Suppressor macrophage treated with lipopolysaccharide for 4 hours (primary cell): ENCODE results near the gene BCAS1.
A peak's percentile ranks its signal among the peaks of the same experiment; 100 is the strongest.

Source experiments
- DNase-seq: peaks from one replicate; pipeline ENCODE4 v3.0.0-alpha.2; 2020

BCAS1 gene

DNA sequence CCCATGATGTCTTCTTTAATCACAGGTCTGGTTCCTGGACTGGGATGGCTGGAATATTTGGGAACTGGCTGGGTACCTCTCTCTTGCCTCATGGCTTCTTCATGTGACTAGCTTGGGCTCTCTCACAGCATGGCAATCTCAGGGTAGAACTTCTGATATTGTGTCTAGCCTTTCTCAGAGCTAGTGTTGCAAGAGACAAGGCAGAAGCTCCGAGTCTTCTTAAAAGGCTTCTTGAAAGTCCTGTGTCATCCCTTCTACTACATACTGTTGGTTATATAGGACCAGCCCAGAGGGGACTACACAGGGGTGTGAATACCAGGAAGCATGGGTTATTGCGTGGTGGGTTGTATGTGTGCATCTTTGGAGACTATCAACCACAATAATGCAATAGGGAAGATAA is 23.3 kb downstream of the BCAS1 start:
- peak; percentile 14 for DNase-seq

DNA sequence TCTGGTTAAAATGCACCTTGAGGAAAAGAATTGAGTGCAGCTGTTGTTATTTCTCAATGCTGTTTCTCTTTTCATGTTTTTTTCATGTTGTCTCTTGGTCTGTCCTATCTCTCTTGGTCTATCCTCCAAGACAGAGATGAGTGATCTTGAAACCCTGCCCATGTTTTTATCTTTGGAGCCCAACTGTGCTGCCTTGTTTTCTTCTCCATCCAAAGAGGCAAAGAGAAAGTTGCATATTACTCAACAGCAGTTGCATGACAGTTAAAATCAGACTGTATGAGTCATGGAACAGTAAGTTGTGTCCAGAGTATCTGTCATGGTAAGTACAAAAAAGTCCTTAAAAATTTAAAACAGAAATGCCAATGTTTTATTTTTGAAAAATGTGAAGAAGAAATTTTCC is 26.2 kb downstream of the BCAS1 start:
- peak; percentile 78 for DNase-seq

DNA sequence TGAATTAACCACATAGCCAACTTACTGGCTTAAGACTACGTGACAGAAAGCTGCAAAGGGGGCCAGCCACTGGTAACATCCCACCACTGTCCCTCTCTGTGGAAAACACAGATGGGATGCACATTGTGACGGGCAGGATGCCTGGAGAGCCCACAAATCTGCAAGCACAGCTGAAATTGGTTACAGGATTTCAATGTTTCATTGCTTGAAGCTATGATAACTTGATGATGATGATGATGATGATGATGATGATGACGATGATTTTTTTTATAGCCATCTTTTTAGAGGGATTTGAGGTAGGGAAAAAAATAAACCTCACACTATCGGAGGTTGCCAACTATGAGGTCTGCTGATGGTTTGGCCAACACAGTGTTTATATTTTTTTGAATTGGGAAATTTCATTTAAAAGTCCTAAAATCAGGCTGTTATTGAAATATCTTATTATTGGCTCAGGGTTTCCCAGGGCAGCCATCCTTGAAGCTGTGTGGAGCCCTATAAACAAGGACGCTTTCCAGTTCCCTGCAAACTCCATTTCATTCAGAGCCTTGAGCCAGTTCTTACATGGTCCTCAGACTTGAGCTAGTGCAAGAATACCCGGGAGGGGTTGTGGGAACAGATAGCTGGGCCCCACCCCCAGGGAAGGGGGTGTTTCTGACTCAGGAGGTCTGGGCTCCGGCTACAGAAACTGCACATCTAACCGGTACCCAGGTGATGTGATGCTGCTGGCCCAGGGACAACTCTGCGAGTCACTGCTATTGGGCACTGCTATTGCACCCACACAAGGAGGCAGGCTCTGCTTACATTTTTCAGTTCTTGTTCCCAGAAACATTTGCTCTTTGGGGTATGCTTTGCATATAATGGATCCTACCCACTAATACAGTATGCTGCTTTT is 27.1 kb downstream of the BCAS1 start:
- no peak for DNase-seq

DNA sequence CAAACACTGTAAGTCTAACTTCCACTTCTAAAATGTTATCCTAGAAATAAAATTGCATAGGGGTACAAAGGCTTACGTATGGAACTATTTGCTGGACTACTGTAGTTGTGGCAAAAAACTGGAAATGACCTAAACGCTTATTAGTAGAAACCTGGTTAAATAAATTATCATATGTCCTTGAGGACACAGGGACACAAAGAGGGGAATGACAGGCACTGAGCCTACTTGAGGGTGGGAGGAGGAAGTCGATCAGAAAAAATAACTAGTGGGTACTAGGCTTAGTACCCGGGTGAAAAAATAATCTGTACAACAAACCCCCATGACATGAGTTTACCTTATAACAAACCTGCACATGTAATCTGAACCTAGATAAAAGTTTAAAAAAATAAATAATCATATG is 28.4 kb downstream of the BCAS1 start:
- no peak for DNase-seq

DNA sequence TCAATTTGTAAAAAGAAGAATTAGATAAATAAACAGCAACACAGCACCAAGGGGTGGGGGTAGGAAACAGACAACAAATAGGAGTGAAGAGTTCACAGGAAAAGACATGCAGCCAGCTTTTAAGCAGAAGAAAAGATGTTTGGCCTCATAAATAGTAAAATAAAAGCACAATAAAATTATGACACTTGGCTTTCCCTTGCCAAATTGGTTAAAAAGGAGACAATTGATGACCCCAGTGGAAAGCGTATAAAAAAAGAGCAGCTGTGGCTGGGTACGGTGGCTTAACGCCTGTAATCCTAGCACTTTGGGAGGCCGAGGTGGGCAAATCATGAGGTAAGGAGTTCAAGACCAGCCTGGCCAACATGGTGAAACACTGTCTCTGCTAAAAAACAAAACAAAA is 29.1 kb downstream of the BCAS1 start:
- no peak for DNase-seq

DNA sequence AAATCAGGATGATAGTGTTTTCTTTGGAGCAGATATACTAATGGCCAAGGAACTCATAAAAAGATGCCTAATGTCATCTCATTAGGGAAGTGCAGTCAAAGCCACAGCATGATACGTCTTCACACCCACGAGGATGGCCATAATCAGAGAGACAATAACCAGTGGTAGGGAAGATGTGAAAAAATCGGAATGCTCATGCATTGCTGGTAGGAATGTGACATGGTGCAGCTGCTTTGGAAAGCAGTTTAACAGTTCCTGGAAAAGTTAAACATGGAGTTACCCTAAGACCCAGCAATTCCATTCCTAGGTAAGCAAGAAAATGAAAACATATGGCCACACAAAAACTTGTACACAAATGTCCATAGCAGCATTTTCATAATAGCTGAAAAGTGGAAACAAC is 29.9 kb downstream of the BCAS1 start:
- DNase-seq: no peak

DNA sequence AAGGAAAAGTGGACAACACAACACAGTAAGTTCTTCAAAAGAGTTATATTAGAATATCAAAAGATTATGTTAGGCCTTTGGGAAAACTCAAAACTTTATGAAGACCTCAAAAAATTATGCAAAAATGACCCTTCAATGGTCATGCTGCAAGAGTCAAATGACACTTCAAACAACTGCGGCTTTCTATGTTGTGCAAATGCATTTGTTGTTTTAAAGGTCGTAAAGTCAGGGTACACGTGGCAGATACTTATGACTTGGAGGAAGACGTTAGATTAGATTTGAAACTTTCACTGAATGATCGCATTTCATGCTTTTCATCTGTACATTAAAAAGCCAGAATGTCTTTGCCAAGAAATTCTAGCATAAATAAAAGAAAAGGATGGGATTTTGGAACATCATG is 31.4 kb downstream of the BCAS1 start:
- DNase-seq: no peak

DNA sequence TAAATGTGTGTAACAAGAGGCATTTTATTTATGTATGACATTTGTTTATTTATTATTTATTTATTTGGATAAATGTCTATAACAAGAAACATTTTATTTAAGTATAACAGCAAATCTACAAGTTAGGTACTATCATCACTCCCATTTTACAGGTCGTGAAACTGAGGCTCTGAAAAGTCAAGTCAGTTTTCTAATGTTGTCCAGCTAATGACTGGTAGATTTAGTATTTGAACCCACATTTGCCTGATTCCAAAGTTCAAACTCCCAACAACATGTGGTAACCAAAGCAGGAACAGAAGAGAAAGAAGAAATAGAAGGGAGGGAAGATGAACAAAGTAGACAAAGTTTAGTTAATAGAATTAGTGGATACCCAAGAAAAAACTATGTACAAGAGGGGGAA is 32.9 kb downstream of the BCAS1 start:
- DNase-seq: no peak

DNA sequence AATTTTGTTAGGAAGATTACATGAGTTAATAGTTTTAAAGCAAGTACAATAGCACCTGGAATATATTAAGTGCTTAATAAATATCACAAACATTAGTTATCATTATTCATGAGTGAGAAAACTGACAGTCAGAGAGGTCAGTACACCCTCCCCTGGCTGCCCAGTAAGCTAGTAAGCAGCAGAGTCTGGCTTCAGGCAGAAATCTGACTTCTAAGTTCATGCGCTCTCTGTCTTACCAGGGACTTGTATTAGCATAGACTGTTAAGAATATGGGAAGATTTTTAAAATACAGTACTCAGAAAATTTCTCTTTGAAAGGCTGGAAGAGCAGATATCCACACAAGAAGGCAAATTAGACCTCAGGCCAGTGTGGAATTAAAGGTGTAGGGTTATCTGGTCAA is 40.8 kb downstream of the BCAS1 start:
- DNase-seq: no peak

DNA sequence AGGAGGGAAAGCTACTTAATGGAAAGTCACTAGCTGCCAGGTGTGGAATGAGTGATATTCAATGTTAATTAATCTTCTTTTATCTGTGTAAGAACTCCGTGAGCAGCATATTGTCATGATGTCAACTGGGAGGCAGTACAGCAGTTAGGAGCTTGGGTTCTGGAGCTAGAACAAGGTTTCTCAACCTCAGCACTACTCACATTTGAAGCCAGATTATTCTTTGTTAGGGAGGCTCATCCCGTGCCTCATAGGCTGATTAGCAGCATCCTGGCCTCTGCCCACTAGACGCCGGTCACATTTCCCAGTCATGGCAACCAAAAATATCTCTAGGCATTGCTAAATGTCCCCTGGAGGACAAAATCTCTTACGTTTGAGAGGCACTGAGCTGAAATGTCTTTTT is 41.2 kb downstream of the BCAS1 start:
- DNase-seq: no peak

DNA sequence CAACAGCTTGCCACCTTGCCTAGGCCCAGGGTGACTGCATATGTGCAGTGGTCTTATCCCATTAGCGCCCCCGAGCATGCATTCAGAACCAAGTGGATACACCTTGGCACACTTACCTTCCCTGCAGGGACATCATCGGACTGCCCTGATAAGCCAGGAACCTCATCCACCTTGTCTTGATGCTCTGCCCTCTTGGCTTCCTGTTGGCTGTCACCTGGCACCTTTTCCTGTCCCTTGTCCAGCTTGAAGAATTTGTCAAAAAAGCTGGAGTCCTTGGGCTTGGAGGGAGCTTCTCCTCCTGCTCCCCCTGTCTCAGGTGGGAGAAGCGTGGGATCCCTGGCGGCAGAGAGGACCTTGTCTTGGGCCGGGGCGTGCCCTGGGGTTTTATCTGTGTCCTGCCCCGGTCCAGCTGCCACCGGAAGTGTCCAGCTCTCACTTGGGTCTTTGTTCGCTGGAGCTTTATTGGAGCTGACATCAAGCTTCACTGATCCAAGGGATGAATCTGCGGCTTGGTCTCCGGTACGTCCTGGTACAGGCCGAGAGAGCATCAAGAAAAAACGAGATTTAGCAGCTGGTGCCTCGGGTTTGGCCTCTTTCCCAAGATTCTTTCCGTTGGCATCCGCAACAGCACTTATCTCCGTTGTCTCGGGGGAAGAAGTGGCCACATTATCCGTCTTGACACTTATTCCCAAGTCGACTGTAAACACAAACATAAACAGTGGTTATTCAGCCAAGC is 42.0 kb downstream of the BCAS1 start:
- no peak for DNase-seq

DNA sequence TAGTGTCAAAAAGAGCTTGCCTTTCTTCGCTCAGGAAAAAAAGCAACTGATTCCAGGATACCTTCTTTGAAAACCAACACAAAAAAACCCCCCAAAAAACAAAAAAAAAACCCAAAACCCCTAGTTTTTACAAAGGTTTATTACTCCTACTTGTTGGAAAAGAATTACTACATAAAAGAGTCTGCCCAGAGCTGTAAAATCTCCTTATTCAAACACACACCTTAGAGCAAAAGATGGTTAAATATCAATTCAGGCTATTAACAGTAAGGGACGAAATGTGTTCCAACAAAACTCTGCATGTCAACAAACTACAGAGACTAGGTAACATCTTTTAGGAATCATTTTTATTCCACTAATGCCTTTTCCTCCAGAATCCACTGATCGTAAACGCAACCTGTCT is 42.7 kb downstream of the BCAS1 start:
- no peak for DNase-seq

DNA sequence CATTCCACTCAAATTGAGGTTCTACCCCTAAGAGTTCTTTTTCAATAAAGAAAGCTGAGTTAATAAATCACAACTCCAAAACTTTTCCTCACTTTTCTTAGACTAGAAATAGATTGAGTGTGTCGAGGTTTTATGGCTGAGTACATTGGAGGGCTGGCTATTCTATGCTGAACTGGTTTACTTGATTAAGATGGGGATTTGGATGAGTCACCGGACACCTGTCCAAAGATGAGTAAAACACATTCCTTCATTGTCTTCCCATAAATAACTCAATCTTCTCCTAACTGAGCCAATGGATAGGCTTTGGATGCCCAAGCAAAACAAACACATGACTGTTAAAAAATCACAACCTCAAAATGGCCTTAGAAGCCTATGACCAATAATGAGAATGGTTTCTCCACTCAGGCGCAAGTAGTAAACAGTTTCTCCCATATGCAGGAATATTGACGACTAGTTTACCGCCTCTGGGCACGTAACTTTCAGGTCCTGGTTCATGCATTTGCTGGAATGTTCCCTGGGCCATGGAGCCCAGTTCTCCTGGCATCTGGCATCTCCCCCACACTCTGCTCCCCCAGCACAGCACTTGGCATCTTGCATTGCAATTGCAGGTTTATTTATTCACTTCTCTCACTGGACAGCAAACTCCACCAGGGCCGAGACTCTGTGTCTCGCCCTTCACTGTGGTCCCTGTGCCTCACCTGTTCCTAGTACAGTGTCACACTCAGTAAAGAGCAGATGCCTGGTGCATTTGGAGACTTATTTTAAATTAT is 43.9 kb downstream of the BCAS1 start:
- DNase-seq: no peak

DNA sequence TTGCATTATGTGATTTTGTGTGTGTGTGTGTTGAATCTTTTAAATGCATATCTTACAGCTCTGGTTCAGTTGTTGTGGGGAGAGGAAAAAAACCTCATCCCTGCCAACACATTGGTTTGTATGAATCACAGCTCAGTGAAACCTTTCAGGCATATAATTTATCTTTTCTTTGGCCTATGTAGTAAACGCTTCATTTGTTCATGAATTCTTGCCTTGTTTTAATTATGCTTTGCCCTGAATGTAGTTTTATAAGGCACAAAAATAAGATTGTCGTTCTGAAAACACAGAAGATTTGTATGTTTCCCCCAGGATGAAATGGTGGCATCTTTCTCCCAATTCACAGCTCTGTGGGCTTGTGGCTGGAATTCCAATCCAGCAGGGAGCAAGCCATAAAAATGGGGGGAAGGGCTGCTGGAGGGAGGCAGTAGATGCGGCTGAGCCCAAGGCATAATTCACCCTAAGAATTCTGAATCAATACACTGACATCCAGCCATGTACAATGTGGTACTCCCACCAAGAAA is 45.1 kb downstream of the BCAS1 start:
- no peak for DNase-seq

DNA sequence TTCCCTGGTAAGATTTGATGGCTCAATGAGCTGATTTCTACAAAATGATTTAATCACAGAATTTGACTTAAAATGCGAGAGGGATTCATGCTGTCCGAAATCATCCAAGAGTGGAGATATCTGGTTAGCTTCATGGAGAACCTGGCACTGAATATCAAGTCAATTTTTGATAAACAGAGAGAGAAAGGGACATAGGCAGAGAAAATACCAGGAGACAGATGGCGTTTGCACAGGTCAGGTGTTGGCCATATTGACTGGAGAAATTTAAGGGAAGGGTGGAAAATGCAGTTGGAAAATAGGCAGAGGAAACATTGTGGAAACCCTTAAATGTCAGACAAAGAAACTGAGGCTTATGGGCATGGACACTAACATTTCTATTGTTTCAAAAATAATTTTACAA is 47.0 kb downstream of the BCAS1 start:
- no peak for DNase-seq

DNA sequence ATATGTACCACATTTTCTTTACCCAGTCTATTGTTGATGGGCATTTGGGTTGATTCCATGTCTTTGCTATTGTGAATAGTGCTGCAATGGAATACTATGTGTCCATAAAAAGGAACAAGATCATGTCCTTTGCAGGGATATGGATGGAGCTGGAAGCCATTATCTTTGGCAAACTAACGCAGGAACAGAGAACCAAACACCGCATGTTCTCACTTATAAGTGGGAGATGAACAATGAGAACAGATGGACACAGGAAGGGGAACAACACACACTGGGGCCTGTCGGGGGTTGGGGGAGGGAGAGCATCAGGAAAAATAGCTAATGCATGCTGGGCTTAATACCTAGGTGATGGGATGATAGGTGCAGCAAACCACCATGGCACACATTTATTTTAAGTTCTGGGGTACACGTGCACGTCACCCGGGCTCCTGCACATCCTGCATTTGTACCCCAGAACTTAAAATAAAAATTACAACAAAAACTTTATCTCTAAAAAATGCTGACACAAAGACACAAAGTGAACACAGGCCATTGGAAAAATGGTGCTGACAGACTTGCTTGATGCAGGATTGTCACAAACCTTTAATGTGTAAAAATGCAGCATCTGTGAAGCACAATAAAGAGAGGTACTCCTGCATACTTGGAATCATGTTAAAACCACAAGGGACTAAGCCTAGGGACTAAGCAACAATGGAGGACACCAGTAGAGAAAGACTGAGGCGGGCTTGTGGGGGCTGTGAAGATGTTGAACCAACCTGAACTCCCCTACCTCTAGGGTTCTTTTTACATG is 48.8 kb downstream of the BCAS1 start:
- no peak for DNase-seq

DNA sequence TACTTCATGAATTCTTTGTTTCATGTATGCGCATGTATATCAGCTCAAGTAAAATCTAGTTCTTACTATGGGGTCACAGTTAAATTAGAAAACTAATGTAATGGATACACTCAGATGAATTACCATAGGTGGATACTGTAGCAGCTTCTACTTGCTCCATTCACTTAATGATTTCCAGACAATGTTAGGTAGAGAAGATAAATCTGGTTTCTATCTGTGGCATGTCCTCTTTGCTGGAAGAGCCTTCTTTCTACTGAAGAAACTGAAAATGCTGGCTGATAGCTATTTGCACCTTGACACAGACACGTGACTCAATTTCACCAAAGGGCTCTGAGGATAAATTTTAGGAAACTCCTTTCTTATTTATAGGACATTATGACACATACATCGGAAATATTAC is 49.5 kb downstream of the BCAS1 start:
- no peak for DNase-seq

DNA sequence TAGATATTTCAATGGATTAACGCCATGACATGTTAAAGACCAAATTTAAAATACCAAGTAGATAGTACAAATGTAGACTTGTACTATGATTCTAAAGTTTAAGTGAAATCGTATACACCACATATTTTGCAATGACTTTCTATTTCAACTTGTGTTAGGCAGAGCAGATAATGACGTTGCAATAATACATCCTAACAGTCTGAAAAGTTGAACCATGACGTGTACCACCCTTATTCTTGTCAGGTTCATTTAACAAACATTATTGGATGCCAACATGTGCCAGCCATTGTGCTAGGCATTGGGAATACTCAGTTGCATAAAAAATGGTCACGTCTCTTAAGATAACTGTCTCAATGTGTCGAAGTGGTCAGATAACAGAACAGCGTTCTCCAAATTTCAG is 50.0 kb downstream of the BCAS1 start:
- no peak for DNase-seq

DNA sequence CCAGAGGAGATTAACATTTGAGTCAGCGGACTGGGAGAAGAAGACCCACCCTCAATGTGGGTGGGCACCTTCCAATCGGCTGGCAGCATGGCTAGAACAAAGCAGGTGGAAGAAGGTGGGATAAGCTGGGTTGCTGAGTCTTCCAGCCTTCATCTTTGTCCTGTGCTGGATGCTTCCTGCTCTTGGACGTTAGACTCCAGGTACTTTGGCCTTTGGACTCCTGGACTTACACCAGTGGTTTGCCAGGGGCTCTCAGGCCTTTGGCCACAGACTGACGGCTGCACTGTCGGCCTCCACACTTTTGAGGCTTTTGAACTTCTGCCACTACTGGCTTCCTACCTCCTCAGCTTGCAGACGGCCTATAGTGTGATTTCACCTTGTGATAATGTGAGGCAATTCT is 50.8 kb downstream of the BCAS1 start:
- DNase-seq: no peak

DNA sequence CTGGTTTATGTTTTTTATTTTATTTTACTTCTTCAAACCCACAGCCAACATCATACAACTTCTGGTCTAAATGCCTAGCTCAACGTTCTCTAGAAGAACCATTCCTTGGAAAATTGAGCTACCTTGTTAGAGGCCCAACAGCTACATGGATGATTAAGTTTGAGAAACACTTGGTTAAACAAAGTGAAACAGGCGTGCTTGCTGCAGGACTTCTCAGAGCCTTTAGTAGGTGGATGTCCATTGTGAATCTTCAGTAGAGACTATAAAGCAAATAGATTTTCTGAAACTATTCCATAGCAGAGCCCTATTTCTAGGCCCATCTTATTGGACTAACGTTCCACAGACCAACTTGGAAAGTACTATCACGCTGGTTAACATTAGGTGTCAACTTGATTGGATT is 51.3 kb downstream of the BCAS1 start:
- no peak for DNase-seq

DNA sequence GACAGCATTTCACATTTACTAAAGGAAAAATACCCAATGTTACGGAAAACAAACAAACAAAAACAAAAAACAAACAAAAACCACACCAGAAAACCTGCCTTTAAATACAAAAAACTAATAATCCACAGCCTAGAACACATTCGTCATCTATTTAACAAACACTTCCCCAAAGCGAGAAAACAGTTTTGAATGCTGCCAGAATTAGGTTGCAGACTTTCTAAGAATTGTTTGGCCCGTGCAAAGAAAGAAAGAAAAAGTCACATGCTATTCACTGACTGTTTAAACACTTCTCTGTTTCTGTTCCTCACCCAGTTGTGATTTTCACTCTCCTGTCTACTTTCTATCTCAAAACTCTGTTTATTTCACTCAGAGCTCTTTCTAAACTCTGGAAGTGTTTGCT is 52.5 kb downstream of the BCAS1 start:
- peak; percentile 81 for DNase-seq

DNA sequence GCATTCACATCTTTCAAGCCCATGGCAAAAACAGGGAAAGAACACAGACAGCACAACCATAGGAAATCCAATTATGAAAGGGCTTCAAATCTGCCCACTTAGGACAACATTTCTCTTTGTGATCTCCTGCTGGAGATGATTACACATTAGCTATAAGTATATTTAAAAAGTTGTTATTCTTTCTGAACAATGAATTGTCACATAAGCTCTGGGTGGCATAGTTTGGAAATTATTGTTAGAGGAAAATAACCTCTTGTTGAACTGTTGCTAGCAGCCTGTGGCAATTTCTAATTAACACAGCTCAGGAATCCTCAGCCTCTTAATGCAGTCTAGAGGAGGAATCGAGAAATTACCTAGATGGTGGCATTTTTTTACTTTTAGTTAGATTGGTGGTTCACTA is 54.9 kb downstream of the BCAS1 start:
- DNase-seq: no peak
